DMS153 (cell line): ENCODE results near the gene POU2F2.
"Not testable (repeated sequence)": the region's sequence is repeated elsewhere in the genome, so short reads cannot be mapped to it uniquely, and the experiment has no call there.

Source experiments
- DNase-seq: peaks from one replicate; lab custom pipeline; 2025; lab: John Stamatoyannopoulos, UW

POU2F2 gene

GRCh38 chr19:42124386-42124901 lies 7.8 kb downstream of the POU2F2 start:
- no peak for DNase-seq

DNA sequence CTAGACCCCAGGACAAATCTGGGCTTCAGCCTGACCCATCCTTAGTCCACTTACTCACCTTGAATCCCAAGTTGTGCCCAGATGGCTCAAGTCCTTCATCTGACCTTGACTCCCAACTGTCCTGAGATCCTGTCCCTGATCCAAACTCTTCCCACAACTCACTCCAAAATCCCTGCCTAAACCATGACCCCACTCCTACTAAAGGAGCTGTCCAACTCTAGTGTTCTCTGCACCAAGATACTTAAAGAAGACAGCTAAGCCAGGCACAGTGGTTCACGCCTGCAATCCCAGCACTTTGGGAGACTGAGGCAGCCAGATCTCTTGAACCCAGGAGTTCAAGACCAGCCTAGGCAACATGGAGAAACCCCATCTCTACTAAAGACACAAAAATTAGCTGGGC lies 8.5 kb downstream of the POU2F2 start:
- no peak for DNase-seq

GRCh38 chr19:42122691-42123607 lies 9.3 kb downstream of the POU2F2 start:
- DNase-seq = no peak

GRCh38 chr19:42121656-42122069 lies 10.6 kb downstream of the POU2F2 start:
- DNase-seq = no peak

GRCh38 chr19:42121036-42121621 lies 11.1 kb downstream of the POU2F2 start:
- DNase-seq = no peak

- no peak for DNase-seq
Observed at GRCh38 chr19:42120276-42120980, 11.8 kb downstream of the POU2F2 start.

DNA sequence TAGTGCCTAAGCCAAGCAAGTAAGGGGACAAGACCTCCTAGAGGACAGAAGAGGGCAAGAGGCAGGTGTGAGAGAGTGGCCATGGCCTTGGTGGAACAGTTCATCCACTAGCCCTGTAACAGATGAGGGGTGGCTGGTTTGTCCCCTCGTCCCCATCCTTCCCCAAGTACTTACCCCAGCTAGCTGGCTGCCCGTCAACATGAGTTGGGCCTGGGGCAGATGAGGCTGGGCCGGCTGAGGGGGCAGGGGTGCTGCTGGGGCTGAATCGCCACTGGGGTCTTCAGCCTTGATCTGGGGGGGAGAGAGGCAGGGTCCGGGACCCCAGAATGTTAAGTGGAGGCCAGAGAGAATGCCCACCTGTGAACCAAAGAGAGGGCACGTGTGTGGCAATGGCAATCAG lies 15.2 kb downstream of the POU2F2 start:
- no peak for DNase-seq

DNA sequence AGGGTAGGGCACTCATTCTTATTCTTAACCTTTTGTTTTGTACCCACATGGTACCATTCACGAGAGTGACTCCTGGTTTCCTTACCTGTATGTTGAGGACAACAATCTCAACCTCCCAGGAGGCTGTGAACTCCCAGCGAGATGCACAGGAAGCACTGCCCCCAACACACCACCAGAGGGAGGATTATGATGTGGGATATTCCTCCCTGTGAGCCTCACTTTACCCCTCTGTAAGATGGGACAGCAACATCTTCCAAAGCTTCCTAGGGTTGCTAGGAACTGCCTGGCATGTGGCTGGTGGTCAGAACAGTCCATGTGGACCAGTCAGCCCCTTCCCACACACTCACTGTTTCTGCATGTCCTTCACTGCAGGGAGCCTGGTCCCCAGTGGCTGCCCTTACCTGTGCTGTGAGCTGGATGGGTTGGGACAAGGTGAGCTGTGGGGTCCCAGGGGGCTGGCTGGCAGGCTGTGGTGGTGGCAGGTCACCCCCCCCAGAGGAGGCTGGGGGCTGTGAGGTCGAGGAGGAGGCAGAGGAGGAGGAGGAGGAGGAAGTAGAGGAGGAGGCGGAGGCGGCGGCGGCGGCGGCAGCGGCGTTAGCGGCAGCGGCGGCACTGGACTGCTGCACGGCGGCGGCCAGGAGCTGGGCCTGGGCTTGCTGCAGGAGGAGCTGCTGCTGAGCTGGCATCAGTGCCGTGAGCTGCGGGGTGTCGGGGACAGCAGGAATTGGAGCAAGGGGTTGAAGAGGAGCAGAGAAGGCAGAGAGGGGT lies 15.8 kb downstream of the POU2F2 start:
- no peak for DNase-seq

DNA sequence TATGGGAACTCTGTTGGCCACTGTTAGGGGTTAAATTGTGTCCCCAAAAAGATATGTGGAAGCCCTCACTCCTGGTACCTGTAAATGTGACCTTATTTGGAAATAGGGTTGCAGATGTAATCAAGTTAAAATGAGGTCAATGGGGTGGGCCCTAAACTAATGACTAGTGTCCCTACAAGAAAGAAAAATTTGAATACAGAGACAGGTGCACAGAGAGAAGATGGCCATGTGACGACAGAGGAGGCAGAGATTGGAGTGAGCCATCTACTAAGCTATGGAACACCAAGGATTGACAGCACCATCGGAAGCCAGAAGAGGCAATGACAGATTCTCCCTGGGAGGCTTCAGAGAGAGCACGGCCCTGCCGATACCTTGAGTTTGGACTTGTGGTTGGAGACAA lies 16.5 kb downstream of the POU2F2 start:
- no peak for DNase-seq

GRCh38 chr19:42115219-42115618 lies 17.0 kb downstream of the POU2F2 start:
- DNase-seq = no peak

- peak; percentile 89 for DNase-seq
Observed at GRCh38 chr19:42114412-42114811, 17.8 kb downstream of the POU2F2 start.

- DNase-seq = peak; percentile 74
Observed at GRCh38 chr19:42113641-42114348, 18.5 kb downstream of the POU2F2 start.

- DNase-seq = no peak
Observed at GRCh38 chr19:42111811-42112210, 20.4 kb downstream of the POU2F2 start.

DNA sequence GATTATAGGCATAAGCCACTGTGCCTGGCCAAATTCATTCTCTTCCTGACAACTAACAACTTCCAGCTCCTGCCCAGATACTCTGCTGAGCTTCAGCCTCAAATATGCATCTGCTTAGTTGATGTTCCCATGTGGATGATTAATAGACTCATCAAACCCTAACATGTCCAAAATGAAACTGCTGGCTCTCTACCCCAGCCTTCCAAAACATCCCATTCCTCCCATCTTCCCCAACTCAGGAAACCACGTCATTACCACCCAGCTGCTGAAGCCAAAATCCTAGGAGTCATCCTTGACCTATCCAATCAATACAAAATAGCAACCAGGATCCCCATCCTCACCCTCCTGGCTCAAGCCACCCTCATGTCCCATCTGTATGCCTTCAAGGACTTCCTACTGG lies 20.9 kb downstream of the POU2F2 start:
- DNase-seq = no peak

DNA sequence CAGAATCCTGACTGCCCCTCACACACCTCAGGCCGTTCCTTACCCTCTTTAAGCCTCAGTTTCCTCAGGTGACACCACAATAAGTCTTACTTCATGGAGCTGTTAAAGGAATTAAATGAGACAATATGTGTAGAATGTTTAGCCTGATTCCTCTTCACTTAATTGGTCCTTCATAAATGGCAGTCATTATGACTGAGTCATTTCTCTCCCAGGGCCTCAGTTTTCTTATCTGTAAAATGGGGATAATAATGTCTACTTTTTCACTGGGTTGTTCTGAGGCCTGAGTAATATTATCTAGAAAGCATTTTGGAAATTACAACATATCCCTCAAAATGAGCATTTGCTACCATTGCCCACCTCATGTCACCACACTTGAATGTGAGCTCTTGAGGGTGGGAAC lies 21.6 kb downstream of the POU2F2 start:
- DNase-seq = no peak

GRCh38 chr19:42109896-42110295 lies 22.4 kb downstream of the POU2F2 start:
- DNase-seq = no peak

DNA sequence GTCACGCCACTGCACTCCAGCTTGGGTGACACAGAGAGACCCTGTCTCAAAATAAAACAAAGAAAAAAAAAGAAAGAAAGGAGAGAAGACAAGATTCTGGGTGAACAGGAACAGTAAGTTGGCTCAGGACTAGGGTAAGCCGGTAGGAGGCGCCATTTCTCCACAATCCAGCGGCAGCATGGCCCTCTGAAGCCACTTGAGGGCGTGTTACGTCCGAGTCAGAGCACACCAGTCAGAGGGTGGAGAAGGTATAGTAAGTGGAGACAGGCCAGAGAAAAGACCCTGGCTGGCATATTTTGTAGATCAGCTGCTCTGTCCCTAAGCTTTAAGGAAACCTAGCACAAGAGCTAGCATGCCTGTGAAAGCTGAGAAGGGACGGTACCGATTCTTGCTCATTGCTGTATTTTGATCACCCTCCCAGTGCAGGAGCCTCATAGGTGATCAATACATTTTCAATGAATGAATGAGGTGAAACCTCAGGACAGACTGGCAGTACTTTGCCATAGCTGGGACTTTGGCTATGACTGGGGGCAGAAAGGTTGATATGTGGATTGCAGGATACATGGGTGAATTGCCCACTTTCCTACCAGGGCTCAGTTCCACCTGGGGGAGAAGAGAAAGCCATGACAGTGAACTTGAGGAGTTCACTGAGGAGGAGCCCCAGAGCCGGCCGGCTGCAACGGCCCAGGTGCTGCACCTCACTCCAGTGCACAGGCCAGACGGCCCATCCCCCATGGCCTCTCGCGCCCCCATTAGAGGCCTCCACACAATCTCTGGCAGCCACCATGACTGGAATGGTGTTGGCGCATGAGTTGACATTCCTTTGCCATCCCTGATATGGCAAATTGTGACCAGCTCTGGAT lies 23.5 kb downstream of the POU2F2 start:
- DNase-seq = peak; percentile 84

DNA sequence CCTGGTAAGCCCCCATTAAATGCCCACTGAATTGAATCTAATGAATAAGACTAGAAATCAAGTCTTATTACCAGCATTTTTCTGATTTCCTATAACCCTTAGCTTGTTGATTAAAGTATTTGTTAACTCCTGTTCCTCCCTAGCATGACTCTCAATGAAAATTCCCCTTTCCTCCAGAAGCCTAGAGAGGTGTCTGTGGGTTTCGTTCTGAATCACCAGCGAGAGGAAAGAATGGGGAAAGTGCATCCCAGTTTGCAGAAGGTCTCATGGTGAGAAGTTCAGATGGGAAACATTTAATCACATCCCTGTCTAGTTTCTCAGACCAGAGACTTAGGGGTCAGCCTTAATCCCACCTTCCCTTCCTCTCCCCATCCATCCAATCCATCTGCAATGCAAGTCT lies 26.9 kb downstream of the POU2F2 start:
- no peak for DNase-seq

DNA sequence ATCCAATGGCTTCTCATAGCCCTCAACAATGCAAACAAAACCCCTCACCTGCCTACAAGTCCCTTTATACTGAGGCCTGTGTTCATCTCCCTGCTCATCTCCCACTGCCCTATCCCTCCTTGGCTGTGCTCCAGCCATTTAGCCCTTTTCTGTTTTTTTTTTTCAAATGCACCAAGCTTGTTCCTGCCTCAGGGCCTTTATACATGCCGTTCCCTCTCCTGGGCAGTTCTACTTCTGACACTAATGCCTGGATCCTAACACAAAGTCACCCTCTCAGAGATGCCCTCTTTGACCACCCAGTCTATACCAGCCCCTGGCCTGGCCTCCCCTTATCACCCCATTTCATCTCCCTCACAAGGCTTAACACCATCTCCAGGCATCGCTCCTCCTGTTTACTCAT lies 29.4 kb downstream of the POU2F2 start:
- no peak for DNase-seq

- DNase-seq = not testable (repeated sequence)
Observed at GRCh38 chr19:42100241-42100640, 32.0 kb downstream of the POU2F2 start.
